Measurements from ENCODE around the gene RHPN2. TPM values are rescaled to one million over a fixed set of nuclear protein-coding genes. Genes with fewer than 3 reads are reported as not detected.

The RHPN2 gene
- 17.2 and 23.6 TPM in 2 replicates for total RNA-seq

DNA sequence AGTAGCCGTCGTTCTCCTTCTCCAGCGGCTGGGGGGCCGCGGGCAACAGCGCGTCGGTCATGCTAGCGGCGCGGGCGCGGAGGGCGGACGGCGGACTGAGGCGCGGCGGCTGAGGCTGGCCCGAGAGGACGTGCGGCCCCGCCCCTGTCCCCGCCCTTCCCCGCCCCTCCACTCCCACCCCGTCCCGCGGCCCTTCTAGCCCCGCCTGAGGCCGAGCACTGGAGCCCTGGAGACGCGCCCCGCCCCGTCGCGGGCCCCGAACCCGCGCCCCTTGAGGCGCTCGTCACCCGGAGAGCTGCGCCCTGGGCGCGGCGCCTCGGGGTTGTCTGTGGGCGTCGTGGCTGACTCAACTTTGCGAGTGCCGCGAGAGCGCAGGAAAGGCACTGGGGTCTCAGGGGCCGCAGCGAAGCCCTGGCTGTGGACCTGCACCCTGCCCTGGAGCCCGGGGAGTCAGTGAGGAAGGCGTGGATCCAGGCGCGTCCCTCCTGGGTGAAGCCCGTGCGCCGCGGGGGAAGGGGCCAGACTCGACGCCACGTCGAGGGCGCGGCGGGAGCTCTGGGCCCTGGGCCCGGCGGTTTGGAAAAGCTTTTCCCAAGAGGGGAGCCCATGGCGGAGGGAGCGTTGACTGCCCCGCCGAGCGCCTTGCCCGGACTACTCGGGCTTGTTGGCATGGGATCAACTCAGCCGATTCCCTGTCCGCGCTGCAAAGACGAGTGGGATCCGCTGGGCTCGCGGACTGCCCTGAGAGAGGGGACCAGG is at the start of gene RHPN2:
TSS of gene RHPN2 (minus strand) at position 97 of the 759 bp plus-strand sequence. CDS start at position 61, 36 bp downstream.

DNA sequence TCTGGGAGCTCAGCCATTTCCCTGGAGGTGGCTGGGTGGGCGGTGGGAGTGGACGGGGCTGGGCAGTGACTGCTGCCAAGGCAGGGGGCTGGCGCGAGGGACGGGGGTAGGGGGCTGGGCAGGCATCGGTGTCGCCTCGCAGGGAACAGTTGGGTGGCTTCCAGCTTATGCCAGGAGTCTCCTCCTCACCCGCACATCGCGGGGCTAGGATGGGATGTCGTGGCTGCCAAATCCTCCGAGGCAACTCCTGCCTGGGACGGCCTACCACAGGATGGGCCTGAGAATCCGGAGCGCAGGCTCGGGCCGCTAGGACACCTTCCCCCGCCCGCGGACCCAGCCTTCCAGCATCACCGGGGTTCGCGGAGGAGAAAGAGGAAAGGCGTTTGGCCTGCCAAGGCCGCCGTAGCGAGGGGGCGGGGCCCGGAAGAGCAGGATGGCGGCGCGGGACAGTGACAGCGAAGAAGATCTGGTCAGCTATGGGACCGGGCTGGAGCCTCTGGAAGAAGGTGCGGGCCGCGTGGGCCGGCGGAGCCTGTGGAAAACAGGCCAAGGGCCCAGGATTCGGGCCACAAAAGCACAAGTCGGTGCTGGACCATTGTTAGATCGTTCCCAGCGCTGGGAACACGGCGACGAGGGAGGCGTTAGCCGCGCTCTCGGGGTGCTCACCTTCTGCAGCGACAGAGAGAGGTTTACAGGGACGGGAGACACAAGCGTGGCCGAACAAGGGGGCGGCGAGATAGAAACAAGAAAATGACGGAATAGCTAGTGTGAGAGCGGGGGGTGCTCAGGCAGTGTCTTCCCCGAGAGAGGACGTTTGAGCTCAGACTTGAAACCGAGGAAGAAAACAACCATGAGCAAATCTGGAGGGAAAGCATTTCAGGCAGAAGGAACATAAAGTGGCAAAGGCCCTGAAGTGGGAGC is 16.3 kb upstream of the RHPN2 start, which contains the start of gene GPATCH1:
TSS of gene GPATCH1 (plus strand) at position 421 of the 921 bp plus-strand sequence. CDS start at position 434, 13 bp downstream.

DNA sequence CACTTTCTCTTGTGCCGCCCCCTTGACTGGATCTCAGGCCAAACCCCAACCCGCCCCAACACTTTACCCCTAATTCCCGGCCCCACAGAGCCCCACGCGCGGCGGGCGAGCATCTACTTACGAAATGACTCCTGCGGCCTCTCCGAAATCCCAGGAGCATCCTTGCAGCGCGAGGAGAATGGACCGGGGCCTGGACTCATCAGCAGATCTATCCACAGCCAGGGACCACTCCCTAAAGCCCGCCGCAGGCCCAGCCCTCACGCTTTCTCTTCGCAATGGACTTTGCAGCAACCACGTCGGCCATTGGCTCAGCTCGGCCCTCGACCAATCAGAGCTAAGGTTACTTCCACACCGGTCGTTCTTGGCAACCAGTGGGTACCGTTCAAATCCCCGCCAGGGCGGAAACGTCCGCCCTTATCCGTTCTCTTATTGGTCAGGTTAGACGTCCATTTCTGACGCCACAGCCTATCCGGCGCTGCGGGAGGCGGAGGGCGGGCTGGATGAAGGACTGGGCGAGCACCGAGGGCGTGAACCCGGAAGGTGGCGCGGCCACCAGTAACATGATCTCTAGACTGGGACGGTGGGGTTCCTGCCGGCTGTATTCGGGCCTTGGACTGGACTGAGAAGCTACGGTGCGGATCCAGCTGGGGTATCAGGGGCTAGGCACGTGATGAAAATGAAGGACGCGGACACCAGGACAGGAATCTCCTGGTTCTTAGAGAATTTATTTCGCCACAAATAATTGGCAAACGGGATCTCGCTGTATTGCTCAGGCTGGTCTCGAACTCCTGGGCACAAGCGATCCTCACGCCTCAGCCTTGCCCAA is 92.8 kb downstream of the RHPN2 start, which contains the start of the genes CEP89 and FAAP24:
TSS of gene CEP89 (minus strand) at position 244 of the 826 bp plus-strand sequence. CDS start at position 160, 84 bp downstream.
TSS of gene FAAP24 (plus strand) at position 528 of the 826 bp plus-strand sequence. CDS start 955 bp downstream, outside the sequence.

Small RNA genes lying within 50 kb of the gene (small RNA-seq; reads per million reads assigned to genes)
- gene AC008521.1 (not detected), gene AC008521.2 (not detected)

Other genes with a start within 250 kb of the RHPN2 start
- gene SLC7A9, start 195.1 kb downstream of the RHPN2 start, total RNA-seq: 0.39 TPM in 1 of 2 replicates, not detected in the other
- gene CEP89, start 92.9 kb downstream of the RHPN2 start, total RNA-seq: 14.1 and 18.7 TPM in 2 replicates
- 1.4 and 3.5 TPM in 2 replicates for gene FAAP24, start 92.6 kb downstream of the RHPN2 start, total RNA-seq
- gene GPATCH1, start 16.3 kb upstream of the RHPN2 start, total RNA-seq: 6.0 and 14.5 TPM in 2 replicates
- not detected in 2 replicates for gene WDR88, start 67.2 kb upstream of the RHPN2 start, total RNA-seq
- gene LRP3, start 129.4 kb upstream of the RHPN2 start, total RNA-seq: 10.8 and 14.5 TPM in 2 replicates
- not detected in 2 replicates for gene SLC7A10, start 161.0 kb upstream of the RHPN2 start, total RNA-seq
- 2.7 and 12.6 TPM in 2 replicates for gene CEBPA, start 237.6 kb upstream of the RHPN2 start, total RNA-seq